ENCODE results near the gene SSU72.
A peak's percentile ranks its signal among the peaks of the same experiment; 100 is the strongest.
"Not testable (repeated sequence)": the region's sequence is repeated elsewhere in the genome, so short reads cannot be mapped to it uniquely, and the experiment has no call there.

Gene SSU72

DNA sequence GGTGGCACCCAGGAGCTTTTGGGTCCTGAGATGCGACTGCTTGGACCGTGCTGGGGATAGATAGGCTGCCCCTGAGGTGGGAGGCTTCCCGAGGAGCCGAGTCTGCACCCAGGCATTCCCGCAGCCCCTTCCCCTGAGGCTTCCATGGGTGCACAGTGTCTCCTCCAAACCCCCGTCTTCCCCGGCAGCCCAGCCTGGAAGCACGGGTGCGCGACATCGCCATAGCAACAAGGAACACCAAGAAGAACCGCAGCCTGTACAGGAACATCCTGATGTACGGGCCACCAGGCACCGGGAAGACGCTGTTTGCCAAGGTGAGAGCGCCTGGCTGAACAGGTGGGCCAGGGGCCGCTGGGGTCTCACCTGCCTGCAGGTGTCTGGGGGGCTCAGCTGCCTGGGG lies 51.0 kb downstream of the SSU72 start:
- not testable (repeated sequence) for DNase-seq

GRCh38 chr1:1523226-1523625 lies 51.4 kb downstream of the SSU72 start:
- not testable (repeated sequence) for DNase-seq

GRCh38 chr1:1522536-1522935 lies 52.1 kb downstream of the SSU72 start:
- not testable (repeated sequence) for DNase-seq

- DNase-seq = no peak
Measured at GRCh38 chr1:1521331-1521730, 53.3 kb downstream of the SSU72 start.

- DNase-seq = not testable (repeated sequence)
Measured at GRCh38 chr1:1519805-1520505, 54.7 kb downstream of the SSU72 start.

DNA sequence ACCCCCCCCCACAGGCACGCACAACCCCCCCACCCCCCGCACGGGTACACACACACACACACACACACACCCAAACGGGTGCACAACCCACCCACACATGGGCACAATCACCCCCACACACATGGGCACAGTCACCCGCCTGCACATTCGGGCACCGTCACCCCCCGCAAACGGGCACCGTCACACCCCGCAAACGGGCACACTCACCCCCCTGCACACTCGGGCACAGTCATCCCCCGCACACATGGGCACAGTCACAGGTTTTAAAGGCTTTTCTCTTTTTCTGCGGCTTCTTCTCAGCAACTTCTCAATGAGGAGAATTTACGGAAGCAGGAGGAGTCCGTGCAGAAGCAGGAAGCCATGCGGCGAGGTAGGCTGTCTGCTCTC lies 56.0 kb downstream of the SSU72 start:
- not testable (repeated sequence) for DNase-seq

GRCh38 chr1:1517973-1518620 lies 56.6 kb downstream of the SSU72 start:
- no peak for DNase-seq

DNA sequence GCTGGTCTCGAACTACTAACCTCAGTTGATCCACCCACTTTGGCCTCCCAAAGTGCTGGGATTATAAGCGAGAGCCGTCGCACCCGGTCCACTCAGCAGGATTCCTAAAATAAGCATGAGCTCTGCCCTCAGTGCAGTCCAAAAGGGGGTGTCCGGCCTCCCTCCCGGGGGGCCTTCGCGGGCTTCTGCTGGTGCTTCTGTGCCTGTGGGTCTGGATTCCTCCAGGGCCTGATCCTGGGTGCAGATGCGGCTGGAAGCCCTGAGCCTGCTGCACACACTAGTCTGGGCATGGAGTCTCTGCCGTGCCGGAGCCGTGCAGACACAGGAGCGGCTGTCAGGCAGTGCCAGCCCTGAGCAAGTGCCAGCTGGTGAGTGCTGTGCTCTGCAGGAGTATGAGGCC lies 57.7 kb downstream of the SSU72 start:
- not testable (repeated sequence) for DNase-seq

GRCh38 chr1:1514376-1514775 lies 60.3 kb downstream of the SSU72 start:
- not testable (repeated sequence) for DNase-seq

- DNase-seq = not testable (repeated sequence)
Measured at GRCh38 chr1:1513675-1514074, 61.0 kb downstream of the SSU72 start.

DNA sequence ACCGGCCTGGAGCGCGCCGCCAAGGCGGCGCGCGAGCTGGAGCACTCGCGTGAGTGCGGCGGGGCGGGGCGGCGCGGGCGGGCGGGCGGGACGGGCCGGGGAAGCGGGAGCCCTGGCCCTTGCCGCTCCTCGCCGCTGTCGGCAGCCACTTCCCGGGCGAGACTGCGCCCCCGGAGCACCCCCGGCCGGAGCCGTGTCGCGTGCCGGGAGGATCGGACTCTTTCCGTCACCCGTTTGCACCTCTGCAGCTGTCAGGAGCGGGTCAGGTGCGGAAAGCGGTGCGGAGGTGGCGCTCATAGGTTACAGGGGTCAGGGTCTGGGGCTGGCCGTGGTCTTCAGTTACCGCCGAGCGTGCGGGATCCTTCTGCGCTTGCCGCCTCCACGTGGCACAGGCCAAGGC lies 62.2 kb downstream of the SSU72 start:
- DNase-seq = not testable (repeated sequence)

DNA sequence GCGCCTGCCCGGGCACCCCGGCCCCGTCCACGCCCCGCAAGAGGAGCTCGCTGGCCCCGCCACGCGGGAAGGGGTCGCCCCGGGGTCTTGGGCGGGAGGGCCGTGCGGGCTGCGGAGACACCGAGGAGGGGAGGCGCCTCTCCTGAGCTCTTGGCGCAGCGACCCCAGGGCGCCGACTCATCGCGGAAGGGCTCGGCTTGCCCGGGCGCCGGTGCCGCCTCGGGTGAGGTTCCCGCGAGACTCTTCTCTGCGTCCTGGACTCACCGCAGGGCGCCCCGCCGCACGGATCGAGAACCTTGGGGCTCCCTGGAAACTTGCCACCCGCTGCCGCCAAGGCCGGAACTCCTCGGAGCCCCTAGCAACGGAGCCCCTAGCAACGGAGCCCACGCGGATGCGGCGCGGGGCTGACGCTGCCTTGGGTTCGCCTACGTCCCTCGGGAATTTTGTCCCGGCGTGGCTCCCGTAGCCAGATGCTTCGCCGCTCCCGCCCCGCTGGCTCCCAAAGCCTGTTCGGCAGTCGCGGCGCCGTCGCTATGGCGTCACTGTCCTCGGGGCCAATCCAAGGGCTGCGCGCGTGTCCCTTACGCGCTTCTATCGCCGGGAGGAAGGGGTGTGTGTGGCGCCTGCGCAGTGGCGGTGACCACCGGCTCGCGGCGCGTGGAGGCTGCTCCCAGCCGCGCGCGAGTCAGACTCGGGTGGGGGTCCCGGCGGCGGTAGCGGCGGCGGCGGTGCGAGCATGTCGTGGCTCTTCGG lies 63.0 kb downstream of the SSU72 start, which contains the start of gene ATAD3A:
Gene ATAD3A (plus strand): TSS at position 630 of the 753 bp plus-strand sequence. CDS start 107 bp downstream, at position 737.
- DNase-seq = peak; percentile 98

DNA sequence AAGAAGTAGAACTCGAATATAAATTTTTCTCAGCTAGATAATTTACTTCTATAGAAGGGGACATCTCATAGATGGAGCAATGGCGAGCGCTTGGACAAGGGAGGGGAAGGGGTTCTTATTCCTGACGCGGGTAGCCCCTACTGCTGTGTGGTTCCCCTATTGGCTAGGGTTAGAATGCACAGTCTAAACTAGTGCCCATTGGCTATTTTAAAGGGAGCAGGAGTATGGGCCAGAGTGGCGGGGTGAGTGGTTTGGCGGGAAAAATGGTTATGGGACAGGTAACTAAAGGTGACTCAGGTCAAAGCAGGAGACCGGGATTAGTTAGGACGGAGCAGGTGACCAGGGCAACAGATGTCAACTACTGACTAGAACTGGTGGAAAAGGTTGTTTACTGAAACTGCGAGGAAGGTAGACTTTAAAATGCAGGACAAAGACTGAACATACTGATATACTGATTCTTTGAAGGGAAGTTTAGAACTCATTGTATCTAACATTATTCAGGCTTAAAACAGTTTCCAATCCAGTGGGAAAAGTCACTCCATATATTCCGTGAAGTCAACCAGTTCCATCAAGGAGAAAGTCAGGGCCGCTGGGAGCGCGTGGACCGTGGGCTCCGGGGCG lies 63.6 kb downstream of the SSU72 start:
- DNase-seq = no peak

DNA sequence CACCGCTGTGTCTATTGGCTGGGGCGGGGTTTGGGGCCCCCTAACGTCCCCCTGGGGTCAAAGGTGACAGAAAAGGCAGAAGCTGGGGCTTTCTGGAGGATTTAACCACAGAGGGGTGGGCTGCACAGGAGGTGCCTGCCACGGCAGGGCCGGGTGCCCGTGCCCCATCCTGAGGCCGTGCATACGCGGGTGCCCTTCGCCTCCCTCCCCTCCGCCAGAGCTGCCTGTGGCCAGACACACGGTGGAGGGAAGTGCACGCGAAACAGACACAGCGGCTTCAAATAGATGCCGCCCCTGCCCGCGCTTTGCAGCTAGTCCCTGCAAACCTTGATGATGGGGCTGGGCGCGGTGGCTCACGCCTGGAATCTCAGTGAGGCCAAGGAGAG lies 65.2 kb downstream of the SSU72 start:
- DNase-seq = not testable (repeated sequence)

- not testable (repeated sequence) for DNase-seq
Measured at GRCh38 chr1:1508775-1509464, 65.7 kb downstream of the SSU72 start.

GRCh38 chr1:1507305-1507704 lies 67.4 kb downstream of the SSU72 start:
- no peak for DNase-seq

GRCh38 chr1:1505801-1506200 lies 68.9 kb downstream of the SSU72 start:
- DNase-seq = not testable (repeated sequence)

GRCh38 chr1:1505366-1505798 lies 69.3 kb downstream of the SSU72 start:
- DNase-seq = peak; percentile 36

DNA sequence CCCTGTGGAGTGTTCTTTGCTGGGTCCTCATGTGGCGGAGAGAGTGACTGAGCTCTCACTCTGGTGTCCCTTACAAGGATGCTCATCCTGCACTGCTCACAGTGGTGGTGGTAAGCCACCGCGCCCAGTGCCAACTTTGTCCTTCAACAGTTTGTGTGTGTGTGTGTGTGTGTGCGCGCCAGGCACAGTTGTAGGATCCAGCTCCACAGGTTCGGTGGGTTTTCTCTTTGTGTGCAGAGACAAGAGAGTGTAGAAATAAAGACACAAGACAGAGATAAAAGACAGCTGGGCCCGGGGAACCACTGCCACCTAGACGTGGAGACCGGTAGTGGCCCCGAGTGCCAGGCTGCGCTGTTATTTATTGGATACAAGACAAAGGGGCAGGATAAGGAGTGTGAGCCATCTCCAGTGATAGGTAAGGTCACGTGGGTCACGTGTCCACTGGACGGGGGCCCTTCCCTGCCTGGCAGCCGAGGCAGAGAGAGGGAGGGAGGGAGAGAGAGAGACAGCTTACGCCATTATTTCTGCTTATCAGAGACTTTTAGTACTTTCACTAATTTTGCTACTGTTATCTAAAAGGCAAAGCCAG lies 69.8 kb downstream of the SSU72 start:
- peak; percentile 84 for DNase-seq

- not testable (repeated sequence) for DNase-seq
Measured at GRCh38 chr1:1495461-1495975, 79.1 kb downstream of the SSU72 start.

GRCh38 chr1:1494311-1494710 lies 80.4 kb downstream of the SSU72 start:
- DNase-seq = not testable (repeated sequence)

All from NCI-H345 (cell line).